ENCODE measurements around the gene PCDH1.
"Not testable (repeated sequence)": the region's sequence is repeated elsewhere in the genome, so short reads cannot be mapped to it uniquely, and the experiment has no call there.

The PCDH1 gene

DNA sequence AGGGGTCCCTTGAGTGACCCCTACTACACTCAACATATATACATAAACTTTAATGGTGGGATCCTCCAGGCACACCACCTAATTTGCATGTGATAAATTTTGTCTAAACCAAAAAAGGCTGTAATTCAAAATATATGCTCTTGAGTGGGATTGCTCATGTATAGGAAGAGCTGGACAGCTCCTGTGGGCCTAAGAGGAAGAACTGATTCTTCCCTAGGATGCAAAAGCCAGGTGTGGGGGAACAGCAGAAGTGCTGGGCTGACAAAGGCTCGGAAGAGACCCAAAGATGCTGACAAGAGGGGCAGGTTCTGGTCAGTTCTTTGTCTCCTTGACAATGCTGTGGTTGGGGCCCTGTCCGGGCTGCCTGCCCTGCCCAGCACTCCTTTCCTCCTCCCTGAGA lies 43.9 kb downstream of the PCDH1 start:
- DNase-seq (ENCODE audit: low spot score): no peak

DNA sequence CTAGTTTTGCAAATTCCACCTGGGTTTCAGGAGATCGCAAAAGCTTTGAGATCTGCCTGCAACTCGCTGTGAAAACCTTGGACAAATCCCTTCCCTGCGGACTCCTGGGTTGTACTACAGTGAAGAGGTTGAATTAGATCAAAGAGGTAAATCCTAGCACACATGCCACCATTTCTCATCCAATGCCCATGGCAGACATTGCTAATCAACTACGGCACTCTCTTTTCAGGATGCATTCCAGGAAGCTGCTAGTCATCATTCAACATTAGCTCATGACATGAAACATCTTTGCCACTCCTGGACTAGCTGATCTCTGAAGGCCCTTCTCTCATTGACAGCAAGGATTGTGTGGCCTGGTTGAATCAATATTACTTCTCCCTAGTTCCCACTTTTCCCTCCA lies 46.1 kb downstream of the PCDH1 start:
- no peak for DNase-seq (ENCODE audit: low spot score)

DNA sequence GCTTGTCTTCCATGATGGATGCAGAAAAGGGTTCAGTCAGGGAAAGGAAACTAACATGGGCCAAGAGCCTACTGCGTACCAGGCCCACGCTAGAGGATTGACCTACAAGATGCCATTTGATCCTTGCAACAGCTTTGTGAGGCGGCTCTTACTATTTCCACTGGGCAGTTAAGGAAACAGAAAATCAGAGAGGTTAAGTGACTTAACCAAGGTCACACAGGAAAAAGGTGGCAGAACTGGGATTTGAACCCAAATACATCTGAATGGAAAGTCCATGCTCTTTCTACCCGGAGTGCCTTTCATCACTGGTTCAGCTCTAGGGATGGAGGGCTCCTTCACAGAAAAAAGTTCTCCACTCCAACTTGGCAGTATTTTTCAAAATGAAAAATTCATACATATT lies 50.0 kb downstream of the PCDH1 start:
- DNase-seq (ENCODE audit: low spot score): no peak

DNA sequence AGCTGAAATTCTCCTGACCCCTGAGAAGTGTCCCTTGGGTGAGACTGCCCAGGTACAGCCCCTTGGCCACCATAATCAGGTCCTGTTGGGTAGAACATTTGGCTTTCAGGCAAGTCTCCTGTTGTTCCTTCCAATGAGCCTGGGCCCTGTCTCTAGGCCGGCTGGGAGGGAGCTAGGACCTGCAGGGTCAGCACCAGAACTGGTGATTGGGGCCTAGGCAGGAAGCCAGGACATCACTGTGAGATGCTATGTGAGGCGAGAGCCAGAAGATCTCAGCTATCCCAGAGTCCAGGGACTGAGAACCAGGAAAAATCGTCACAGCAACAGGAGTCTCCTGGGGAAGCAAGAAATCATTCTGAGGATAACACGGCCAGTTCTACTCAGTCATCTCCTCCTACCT lies 51.5 kb downstream of the PCDH1 start:
- DNase-seq (ENCODE audit: low spot score): no peak

DNA sequence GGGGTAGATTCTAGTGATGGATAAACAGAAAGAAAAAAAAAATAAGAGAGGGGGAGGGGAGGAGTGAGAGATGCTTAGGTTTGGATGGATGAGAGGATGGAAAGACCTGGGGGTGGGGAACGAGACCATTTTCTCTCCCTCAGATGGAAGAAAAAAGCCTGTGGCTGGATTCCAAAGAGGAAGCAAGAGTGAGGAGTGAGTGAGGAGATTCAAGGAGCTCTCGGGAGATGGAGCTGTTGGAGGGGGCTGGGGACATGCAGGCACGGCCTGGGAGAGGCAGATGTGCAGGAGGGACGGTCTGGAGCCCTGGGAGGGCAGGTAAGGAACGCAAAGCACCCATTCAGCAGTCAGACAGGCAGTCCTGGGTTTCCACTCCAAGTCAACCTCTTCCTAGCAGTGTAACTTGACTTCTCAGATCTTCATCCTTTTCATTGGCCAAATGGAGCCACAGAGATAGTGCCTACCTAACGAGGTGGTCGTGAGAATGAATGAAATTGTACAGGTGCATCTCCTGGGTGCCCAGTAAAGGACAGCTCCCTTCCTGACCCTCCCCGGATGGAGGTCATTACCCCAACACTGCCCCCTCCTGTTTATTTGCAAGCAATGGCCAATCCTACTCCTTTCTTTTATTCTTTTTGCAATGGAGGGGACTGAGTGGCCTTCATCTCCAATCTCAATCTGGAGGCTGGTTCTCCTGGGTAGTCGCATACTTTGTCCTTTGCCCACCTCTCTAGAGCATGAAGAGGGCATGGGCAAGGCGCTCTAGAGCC lies 52.2 kb downstream of the PCDH1 start:
- DNase-seq (ENCODE audit: low spot score): peak; percentile 64

DNA sequence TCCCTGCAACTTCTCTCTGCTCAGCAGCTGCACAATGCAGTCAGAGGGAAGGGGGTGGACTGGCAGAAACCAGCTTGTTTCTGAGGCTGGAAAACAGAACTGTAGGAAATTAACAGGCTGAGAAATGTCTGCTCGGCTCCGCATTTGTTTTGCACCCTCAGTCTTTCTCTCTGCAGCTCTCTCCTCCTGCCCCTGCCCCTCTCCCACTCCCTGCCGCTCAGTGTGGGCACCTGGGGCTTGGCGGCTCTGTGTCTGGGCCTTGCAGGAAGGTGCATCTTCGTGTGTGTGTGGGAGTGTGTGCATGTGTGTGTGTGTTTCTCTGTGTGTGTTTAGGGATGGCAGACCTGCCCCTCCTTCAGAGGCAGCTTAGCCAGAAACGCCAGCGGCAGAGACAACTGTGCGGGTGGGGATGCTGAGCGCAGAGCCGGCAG lies 53.0 kb downstream of the PCDH1 start:
- no peak for DNase-seq (ENCODE audit: low spot score)

DNA sequence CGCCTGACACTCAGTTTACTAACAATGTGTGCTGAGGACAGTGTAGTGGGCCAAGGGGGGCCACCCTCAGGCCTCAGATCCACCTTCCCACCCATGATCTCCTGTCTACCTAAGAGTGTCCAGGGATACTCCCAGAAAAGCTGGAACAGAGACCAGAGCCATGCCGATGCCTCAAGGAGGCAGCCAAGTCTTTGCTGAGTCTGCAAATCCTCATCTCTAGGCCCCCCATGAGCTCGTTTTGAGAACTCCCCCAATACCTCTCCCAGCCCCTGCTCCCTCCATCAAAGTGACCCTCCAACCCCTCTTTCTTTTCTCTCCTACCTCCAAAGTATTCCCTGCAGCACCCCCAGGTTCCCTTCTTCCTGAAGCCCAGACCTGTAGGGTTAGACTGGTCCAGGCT lies 53.5 kb downstream of the PCDH1 start:
- DNase-seq (ENCODE audit: low spot score): no peak

DNA sequence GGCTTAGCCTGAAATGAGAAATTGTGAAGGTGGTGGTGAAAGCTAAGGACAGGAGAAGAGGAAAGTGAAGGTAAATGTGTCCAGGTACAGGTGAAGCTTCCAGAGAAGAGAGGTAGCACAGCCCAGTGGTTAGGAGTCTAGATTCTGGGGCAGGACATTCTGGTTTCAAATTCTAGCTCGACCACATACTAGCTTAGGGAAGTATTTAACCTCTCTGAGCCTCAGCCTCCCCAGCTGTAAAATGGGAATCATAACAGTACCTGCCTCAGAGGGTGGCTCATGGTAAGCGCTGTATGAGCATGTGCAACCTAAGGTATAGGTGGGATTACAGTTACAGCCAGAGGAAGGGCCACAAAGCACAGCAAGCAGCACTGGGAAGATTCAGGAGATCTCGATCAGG lies 55.2 kb downstream of the PCDH1 start:
- no peak for DNase-seq (ENCODE audit: low spot score)

DNA sequence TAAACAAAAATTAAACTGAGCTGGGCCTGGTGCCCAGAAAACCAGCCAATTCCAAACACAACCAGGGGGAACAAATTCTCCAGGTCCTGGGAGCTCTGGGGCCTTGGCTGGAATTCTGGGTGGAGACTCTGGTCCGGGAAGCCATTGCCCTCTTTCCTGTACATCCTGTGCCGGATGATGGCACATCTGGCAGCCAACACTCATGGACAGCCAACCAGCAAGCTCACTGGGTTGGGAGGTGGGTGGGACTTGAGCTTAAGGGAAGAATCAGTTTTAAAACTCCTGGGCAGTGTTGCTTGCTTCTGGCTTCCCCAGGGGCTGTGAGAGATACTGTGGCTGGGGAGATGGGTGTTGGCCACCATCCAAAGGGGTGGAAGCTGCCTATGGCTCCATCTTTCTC lies 56.1 kb downstream of the PCDH1 start:
- no peak for DNase-seq (ENCODE audit: low spot score)

DNA sequence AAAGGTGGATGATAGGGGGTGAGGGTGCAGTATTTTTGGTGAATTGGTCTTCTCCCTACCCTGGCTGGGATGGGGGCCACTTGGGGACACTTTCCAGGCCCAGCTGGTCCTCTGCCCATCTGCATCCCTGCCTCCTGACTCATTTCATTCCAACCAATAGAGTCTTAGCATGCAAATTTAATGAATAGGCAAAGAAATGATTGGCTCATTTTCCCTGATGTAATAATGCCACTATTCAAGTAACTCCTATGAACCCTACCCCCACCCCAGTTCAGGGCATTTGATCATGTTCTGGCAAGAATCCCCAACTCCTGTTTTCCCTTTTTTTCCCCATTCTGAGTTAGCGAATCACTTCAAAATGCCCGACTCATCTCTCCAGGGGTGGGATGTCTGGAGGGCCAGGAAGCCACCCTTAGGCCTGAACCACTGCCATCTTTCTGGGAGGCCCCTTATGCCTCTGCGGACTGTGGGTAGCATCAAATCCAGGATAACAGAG lies 56.7 kb downstream of the PCDH1 start:
- DNase-seq (ENCODE audit: low spot score): peak; percentile 99

DNA sequence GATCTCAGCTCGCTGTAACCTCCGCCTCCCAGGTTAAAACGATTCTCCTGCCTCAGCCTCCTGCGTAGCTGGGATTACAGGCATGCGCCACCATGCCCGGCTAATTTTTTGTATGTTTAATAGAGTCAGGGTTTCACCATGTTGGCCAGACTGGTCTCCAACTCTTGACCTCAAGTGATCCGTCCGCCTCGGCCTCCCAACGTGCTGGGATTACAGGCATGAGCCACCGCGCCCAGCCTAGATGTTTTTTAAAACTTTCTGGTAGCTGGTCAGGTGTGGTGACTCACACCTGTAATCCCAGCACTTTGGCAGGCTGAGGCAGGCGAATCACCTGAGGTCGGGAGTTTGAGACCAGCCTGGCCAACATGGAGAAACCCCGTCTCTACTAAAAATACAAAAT lies 57.5 kb downstream of the PCDH1 start:
- DNase-seq (ENCODE audit: low spot score): not testable (repeated sequence)

DNA sequence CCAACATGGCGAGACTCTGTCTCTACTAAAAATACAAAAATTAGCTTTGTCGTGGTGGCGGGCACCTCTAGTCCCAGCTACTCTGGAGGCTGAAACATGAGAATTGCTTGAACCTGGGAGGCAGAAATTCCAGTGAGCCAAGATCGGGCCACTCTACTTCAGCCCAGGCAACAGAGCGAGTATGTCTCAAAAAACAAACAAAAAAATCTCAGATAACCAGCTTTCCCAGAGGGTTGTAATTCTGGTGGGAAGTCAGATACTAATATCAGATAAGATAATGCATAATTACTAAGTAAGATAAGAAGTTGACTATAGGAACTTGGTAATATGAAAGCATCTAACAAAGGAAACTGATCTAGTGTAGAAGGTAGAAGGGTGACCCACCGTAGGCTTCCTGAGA lies 60.6 kb downstream of the PCDH1 start:
- DNase-seq (ENCODE audit: low spot score): no peak

DNA sequence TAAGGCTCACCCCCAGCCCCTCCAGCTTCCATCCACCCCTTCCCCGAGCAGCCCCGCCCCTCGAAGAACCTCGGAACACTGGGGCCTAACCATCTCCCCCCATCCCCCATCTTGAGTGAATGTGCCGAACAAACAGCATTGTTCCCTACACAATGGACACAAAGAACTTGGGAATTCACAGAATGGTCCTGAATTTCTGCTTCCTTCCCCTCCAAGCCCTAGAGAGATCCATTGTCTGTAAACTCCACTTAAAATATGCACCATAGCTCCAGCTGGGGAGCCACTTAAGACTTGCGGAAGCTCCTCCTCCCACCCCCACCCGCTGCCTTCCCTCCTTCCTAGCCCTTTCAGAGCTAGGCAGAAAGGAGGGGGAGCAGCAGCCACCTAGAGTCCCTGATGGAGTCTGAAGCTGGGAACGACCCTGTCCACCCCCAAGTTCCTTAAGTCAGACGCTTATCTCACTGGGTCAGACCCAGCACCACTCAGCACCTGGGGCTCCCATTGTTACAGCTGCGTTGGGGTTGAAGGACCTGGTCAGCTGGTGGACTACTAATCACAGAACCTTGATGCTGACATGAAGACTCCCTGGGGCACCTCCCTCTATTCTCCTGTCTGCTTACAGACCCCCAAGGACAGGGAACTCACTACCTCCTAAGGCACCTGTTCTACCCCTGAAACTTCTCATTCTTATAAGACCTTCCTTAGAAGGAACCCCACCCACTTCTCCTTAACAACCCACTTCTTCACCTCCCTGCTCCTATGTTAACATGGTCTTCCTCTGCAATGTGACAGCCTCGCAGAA lies 61.4 kb downstream of the PCDH1 start:
- DNase-seq (ENCODE audit: low spot score): peak; percentile 91

DNA sequence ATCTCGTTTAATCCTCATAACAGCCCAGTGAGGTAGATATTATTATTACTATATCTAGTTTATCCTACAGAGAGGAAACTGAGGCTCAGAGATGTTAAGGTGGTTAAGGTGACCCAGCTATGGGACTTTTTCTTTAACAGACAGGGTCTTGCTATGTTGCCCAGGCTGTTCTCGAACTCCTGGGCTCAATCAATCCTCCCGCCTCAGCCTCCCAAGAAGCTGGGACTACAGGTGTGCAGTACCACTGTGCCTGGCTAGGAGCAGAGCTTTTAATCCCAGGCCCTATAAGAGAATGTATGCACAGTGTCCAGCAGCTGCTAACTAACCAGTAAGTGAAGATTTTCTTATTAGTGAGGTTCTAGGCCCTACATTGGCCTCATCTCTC lies 62.4 kb downstream of the PCDH1 start:
- DNase-seq (ENCODE audit: low spot score): no peak

DNA sequence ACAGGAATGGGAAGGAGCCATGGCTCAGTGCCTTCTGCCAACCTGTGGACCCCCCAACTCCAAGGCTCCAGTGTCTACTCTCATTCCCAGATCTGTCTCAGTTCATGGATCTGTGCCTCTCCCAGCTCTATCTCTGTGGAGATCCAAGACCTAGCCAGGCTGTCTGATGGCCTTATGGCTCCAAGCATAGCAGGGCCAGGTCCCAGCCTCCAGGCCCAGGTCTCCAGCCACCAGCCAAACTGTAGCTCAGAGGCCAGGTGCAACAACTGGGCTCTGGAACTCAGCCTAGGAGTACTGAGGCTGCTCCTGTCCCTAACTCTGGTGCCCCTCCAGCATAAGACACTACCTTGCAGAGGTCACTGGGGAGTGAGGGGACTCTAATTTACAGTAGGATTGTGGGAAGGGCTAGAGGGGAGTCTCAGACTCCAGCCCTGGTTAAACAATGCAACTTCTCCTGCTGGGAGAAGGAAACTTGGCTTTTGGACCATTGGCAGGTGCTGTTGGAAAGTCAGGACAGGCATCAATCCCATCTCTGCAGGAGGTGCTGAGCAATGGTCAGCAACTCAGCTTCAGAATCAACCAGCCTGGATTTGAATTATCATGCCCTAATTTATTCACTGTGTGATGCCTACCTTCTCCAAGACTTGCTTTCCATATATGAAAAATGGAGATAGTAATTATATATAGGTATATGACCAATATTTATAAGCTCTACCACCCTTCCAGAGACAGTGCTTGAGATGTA lies 63.0 kb downstream of the PCDH1 start:
- no peak for DNase-seq (ENCODE audit: low spot score)

DNA sequence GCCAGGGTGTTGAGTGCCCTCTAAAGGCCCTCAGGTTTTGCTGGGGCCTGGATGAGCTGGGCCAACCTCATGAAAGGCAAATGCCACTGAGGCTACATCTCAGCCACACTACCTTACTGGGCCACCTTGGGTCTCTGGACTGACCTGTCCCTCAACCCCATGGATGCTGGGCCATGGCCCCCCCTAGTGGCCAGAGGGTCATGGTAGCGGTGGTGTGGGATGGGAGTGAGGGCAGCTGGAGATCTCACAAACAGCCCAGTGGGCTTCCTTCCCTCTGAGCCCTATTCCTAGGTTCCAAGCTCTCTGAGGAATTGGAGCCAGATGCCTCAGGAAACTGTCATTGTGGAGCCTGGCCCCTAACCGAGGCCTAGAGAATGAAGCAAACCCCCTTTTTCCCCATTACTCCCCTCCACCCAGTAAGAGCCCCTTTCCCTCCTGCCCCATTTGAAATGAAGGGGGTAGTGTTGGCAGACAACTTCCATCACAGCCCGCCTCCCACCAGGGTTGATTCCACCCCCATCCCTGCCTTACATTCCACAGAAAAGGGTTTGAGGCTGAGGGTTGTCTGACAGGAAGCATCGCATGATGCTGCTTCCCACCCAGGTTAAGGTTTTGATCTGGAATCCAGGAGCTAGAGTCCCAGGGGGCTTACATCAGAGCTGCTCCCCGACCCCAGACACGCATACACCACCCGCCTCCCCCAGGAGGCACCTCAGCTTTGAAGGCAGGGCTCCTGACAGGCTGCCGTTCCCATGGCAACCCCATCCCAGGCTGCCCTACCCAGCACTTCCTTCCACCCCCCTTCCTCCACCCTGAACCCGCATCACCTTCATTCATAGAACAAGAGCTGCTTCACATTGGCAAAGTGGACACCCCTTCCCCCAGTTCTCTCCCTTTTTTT lies 63.9 kb downstream of the PCDH1 start:
- peak; percentile 60 for DNase-seq (ENCODE audit: low spot score)

DNA sequence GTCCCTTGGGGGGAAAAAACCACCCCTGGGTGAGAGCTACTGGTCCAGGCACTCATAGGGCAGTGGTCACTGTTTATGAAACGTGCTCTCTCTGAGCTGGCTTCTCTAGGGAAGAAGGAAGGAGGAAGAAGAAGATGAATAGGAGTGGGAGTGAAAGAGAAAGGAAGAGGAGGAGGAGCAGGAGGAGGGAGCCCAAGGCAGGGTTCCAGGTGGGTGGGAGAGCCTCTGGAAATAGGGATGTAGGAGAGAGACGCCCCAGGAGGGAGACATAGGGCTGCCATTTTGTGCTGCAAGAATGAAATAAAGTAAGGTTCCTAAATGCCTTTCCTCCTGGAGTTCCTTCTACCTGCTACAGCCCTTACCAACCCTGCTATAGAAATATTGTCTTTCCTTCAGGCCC lies 65.7 kb downstream of the PCDH1 start:
- DNase-seq (ENCODE audit: low spot score): no peak

DNA sequence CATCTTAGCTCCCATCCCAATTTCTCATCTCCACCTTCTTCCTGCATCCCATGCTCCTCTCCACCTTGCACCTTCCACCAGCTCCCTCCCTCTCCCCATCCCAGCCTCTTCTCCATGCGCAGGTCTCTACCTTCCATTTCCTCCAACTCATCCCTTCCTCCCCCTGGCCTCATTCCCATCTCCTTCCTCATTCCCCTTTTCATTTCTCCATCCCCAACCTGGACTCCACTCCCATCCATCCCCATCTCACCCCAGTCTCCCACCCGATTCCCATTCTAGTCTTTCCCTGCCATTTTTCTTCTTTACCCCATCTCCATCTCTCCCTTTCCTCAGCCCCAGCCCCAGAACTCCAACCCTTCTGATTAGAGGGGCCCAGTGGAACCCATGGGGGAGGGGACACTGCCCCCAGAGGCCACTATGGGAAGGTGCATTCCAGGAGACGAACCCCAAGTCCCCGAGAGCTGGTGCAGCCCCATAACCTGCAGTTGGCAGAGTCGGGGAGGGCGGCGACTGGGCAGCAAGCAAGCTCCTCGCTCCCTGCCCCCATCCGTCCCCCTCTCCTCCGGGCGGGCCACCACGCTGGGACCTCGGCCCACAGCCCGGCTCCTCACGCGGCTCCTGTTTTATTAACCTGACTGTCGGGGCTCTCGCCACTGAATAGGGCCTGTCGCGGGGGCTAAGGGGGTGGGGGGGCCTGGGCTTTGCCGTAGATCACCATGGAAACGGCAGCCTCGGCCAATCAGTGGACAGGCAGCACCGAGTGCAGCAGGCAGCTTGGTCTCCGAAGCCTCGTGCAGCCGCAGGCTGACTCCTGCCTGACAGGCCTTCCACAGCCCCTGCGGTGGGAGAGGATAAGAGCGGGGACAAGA lies 66.7 kb downstream of the PCDH1 start:
- no peak for DNase-seq (ENCODE audit: low spot score)

DNA sequence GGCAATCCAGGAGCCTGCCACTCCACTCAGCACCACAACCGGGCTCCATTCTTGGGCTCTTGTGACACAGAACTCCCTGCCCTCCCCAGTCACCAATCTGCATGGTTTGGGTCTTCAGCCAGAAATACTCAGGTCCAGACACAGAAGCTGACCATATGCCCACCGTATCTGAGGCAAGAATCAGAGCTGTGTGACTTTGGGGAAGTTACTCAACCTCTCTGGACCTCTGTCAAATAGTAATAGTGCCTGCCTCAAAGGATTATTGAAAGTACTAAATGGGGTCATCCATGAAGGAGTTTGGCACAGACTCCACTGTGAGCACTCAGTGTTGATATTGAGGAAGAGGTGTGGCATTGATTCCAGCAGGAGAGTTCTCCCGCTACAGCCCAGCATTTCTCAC lies 67.5 kb downstream of the PCDH1 start:
- no peak for DNase-seq (ENCODE audit: low spot score)

DNA sequence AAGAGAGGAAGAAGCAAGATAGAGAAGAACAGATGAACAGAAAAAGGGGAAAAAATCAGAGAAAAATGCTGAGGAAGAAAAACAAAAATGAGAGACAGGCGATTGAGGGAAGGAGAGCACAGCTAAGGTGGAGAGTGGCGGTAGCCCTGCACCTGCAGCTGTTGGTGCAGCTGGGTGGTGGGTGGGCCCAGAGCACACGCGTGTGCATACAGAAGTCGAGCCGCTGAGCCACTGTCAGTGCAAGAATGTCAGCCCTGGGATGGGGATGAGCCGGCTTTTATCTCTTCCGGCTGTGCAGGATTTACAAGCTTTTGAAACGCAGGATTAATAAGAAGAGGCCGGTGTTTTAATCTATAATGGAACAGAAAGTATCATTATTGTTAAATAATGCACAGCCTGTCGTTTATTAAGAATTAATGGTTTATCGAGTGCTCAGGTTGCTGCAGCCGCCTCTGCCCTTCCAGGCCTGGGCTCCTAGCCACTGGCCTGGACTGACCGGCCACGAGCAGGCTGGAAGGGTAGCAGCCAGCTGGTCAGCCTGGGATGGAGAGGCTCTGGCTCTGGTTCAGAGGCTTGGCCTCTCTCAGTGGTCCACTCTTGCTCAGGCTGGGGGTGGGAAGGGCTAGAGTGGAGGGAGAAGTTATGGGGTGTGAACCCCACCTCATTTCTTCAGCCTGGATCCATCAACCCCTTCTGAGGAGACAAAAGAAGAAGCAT lies 68.7 kb downstream of the PCDH1 start:
- DNase-seq (ENCODE audit: low spot score): no peak

Measured in pons (tissue), 1 donor.